ENCODE data around the gene POU2AF3.

The POU2AF3 gene

GRCh38 chr11:111334532-111335502 lies 36.5 kb downstream of the POU2AF3 start:
- TF ChIP-seq TAF1 (IDR thresholded peaks at IDR 0.05; ENCODE audit: borderline replicate concordance, low read depth, low read length) (no peak), POLR2AphosphoS5 (IDR thresholded peaks at IDR 0.05; ENCODE audit: low read depth, low read length) (no peak), POLR2A (IDR thresholded peaks at IDR 0.05; ENCODE audit: low read depth, low read length) (no peak)
- DNase-seq (ENCODE audit: insufficient read length): no peak
- no peak for FAIRE-seq

- no peak for FAIRE-seq
- DNase-seq (ENCODE audit: insufficient read length): no peak
These were observed 37.2 kb downstream of the POU2AF3 start for GRCh38 chr11:111335549-111335948.

GRCh38 chr11:111336062-111336461 lies 37.7 kb downstream of the POU2AF3 start:
- no peak for FAIRE-seq
- DNase-seq (ENCODE audit: insufficient read length): no peak

More at GRCh38 chr11:111335549-111335948, 37.2 kb downstream of the POU2AF3 start:
- no peak for TF ChIP-seq TAF1 (IDR thresholded peaks at IDR 0.05; ENCODE audit: borderline replicate concordance, low read depth, low read length)
- TF ChIP-seq POLR2AphosphoS5 (IDR thresholded peaks at IDR 0.05; ENCODE audit: low read depth, low read length): no peak
- TF ChIP-seq POLR2A (IDR thresholded peaks at IDR 0.05; ENCODE audit: low read depth, low read length): no peak

GRCh38 chr11:111336582-111337256 lies 38.4 kb downstream of the POU2AF3 start:
- FAIRE-seq: no peak
- TF ChIP-seq POLR2A (IDR thresholded peaks at IDR 0.05; ENCODE audit: low read depth, low read length): no peak
- TF ChIP-seq TAF1 (IDR thresholded peaks at IDR 0.05; ENCODE audit: borderline replicate concordance, low read depth, low read length): no peak
- TF ChIP-seq POLR2AphosphoS5 (IDR thresholded peaks at IDR 0.05; ENCODE audit: low read depth, low read length): no peak
- DNase-seq (ENCODE audit: insufficient read length): no peak

More at GRCh38 chr11:111336062-111336461, 37.7 kb downstream of the POU2AF3 start:
- TF ChIP-seq POLR2AphosphoS5 (IDR thresholded peaks at IDR 0.05; ENCODE audit: low read depth, low read length) (no peak), POLR2A (IDR thresholded peaks at IDR 0.05; ENCODE audit: low read depth, low read length) (no peak), TAF1 (IDR thresholded peaks at IDR 0.05; ENCODE audit: borderline replicate concordance, low read depth, low read length) (no peak)

GRCh38 chr11:111339758-111340388 lies 41.5 kb downstream of the POU2AF3 start:
- no peak for DNase-seq (ENCODE audit: insufficient read length)
- FAIRE-seq: no peak
- no peak for TF ChIP-seq POLR2AphosphoS5 (IDR thresholded peaks at IDR 0.05; ENCODE audit: low read depth, low read length)
- no peak for TF ChIP-seq TAF1 (IDR thresholded peaks at IDR 0.05; ENCODE audit: borderline replicate concordance, low read depth, low read length)
- no peak for TF ChIP-seq POLR2A (IDR thresholded peaks at IDR 0.05; ENCODE audit: low read depth, low read length)

GRCh38 chr11:111342329-111342728 lies 44.0 kb downstream of the POU2AF3 start:
- no peak for TF ChIP-seq POLR2AphosphoS5 (IDR thresholded peaks at IDR 0.05; ENCODE audit: low read depth, low read length)
- TF ChIP-seq POLR2A (IDR thresholded peaks at IDR 0.05; ENCODE audit: low read depth, low read length): no peak
- TF ChIP-seq TAF1 (IDR thresholded peaks at IDR 0.05; ENCODE audit: borderline replicate concordance, low read depth, low read length): no peak
- no peak for DNase-seq (ENCODE audit: insufficient read length)
- FAIRE-seq: peak; percentile 24

- TF ChIP-seq POLR2A (IDR thresholded peaks at IDR 0.05; ENCODE audit: low read depth, low read length) (no peak), TAF1 (IDR thresholded peaks at IDR 0.05; ENCODE audit: borderline replicate concordance, low read depth, low read length) (no peak), POLR2AphosphoS5 (IDR thresholded peaks at IDR 0.05; ENCODE audit: low read depth, low read length) (no peak)
- peak; percentile 17 for FAIRE-seq
- no peak for DNase-seq (ENCODE audit: insufficient read length)
These were observed 45.7 kb downstream of the POU2AF3 start for GRCh38 chr11:111344032-111344431.

- TF ChIP-seq POLR2A (IDR thresholded peaks at IDR 0.05; ENCODE audit: low read depth, low read length) (0 out of 2 replicates have a peak, but pooled peaks have one; percentile 16), POLR2AphosphoS5 (IDR thresholded peaks at IDR 0.05; ENCODE audit: low read depth, low read length) (no peak), TAF1 (IDR thresholded peaks at IDR 0.05; ENCODE audit: borderline replicate concordance, low read depth, low read length) (no peak)
- DNase-seq (ENCODE audit: insufficient read length) (no peak), FAIRE-seq (peak; percentile 9)
These were observed 48.8 kb downstream of the POU2AF3 start for GRCh38 chr11:111347002-111347722.

- TF ChIP-seq POLR2A (IDR thresholded peaks at IDR 0.05; ENCODE audit: low read depth, low read length): no peak
- no peak for TF ChIP-seq TAF1 (IDR thresholded peaks at IDR 0.05; ENCODE audit: borderline replicate concordance, low read depth, low read length)
- no peak for TF ChIP-seq POLR2AphosphoS5 (IDR thresholded peaks at IDR 0.05; ENCODE audit: low read depth, low read length)
- no peak for DNase-seq (ENCODE audit: insufficient read length)
- FAIRE-seq: peak; percentile 82
These were observed 49.4 kb downstream of the POU2AF3 start for GRCh38 chr11:111347723-111348115.

GRCh38 chr11:111348147-111348546 lies 49.8 kb downstream of the POU2AF3 start:
- TF ChIP-seq TAF1 (IDR thresholded peaks at IDR 0.05; ENCODE audit: borderline replicate concordance, low read depth, low read length): no peak
- TF ChIP-seq POLR2AphosphoS5 (IDR thresholded peaks at IDR 0.05; ENCODE audit: low read depth, low read length): no peak
- no peak for FAIRE-seq
- no peak for DNase-seq (ENCODE audit: insufficient read length)
